ENCODE data around the gene RILPL1.

GRCh38 chr12:123491481-123491880, 42.0 kb downstream of the RILPL1 start:
- no peak for TF ChIP-seq CTCF (IDR thresholded peaks at IDR 0.05)
- no peak for TF ChIP-seq ZFX (IDR thresholded peaks at IDR 0.05; ENCODE audit: borderline replicate concordance)
